HG03097 (cell line): ENCODE results near the gene CEP95.
"Not testable (repeated sequence)": the region's sequence is repeated elsewhere in the genome, so short reads cannot be mapped to it uniquely, and the experiment has no call there.

Experiments used
- ATAC-seq: cut with Tn5 transposase; IDR thresholded peaks from one replicate; pipeline ENCODE4 v1.9.1; 2021; ENCODE audit not compliant: unreplicated experiment, low FRiP score

CEP95 gene

DNA sequence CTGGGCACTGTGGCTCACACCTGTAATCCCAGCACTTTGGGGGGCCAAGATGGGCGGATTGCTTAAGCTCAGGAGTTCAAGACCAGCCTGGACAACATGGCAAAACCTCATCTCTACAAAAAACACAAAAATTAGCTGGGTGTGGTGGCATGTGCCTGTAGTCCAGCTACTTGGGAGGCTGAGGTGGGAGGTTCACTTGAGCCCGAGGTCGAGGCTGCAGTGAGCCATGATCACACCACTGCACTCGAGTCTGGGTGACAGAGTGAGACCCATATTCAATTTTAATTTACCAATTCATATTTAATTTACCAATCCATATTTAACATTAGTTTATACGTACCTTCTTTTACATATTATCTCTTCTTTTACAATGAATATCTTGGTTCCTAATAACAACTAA lies 11.5 kb upstream of the CEP95 start:
- not testable (repeated sequence) for ATAC-seq

- no peak for ATAC-seq
These were observed 10.4 kb upstream of the CEP95 start for GRCh38 chr17:64496348-64496785.

DNA sequence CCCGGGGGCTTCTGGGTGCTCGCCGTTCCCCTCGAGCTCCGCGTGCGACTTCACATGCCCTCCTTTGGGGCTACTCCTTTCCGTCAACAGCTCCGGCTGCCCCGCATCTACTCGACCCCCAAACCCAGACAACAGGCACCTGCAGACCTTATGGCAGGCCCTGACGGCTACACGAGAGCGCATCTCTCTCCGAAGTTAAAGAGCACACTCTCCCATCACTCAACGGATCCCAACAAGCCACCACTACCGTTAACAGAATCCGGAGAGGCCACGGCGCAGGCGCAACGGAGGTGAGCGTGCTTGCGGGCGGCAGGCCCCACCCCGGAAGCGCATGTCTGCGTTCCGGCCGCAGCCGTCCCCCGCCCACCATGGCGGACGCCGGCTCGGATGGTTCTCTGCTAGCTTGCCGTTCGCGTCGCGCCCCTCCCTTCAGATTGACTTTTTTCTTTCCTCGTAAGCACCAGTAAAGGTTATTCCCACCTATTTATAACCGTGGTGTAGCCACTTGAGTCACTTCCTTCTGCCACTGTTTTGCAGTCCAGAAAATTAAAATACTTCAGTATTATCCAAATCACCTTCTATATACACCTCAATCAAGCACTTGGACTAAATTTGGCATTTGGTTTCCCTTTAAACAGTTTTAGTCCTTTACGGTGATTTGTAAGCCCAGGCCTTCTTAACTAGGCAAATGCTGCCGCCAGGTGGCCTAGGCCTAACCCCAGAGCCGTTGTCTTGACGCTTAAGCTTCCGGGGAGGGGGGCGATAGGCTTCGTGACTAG lies 9.8 kb upstream of the CEP95 start, which contains the start of gene POLG2:
Gene POLG2, minus strand, starts transcription at position 269 of the 779 bp plus-strand sequence. Its CDS starts 86 bp downstream, at position 183.
- ATAC-seq = peak; percentile 80

DNA sequence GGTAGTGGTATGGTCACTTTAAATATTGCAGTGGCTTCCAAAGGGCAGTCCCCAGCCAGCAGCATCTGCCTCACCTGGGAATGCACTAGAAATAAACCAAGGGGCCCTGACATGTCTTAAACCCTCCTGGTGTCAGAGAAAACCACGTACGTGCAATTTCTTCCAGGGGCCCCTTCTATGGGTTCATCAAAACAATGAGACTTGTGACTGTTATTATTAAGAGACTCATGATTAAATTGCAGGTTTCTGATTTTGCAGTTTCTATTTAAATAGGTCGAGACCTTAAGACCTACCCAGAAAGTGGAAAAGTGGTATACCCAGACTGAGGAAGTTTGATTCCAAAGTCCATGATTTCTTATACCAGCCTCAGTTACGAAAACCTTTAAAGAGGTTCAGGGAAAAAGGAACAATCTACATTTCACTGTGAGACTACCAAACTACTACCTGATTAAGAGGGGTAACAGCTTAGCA lies 9.2 kb upstream of the CEP95 start:
- no peak for ATAC-seq

DNA sequence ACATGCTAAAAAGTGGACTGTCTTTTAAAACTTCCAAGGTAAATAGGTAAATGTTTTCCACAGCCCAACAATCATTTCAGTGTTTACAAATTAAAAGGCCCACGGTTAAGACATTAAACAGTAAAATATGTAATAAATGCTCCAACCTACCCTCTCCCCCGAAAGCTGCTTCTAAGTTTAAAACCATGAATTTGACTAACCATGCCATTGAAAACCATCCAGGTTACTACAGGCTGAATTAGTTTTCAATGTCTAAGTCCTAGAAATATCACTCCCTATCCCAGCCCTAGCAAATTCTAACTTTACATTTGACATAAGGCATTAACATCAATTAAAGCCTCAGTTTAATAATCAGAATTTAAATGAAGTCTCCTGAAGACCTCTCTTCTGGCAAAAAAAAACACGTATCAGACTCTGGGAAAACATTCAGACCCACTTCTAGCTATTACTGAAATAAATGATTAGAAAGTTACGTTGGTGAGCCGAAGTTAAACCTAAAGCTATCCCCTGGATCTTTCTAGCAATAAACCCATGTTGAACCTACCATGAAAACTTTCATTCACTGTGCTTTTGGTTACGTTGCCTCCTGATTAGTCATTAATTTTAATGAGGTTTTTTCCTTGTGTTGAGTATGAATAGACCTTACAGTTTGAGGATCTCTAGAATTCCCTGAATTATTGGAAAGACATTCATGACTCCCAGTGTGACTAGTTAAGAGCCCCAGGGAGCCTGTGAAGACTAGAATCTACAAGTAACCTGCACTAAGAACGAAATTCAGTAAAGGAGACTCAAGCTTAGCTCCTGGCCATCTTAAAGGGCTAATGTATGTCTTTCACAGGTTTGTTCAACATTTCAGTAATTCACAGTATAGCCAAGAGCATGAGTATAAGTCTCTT lies 8.2 kb upstream of the CEP95 start:
- ATAC-seq = no peak

DNA sequence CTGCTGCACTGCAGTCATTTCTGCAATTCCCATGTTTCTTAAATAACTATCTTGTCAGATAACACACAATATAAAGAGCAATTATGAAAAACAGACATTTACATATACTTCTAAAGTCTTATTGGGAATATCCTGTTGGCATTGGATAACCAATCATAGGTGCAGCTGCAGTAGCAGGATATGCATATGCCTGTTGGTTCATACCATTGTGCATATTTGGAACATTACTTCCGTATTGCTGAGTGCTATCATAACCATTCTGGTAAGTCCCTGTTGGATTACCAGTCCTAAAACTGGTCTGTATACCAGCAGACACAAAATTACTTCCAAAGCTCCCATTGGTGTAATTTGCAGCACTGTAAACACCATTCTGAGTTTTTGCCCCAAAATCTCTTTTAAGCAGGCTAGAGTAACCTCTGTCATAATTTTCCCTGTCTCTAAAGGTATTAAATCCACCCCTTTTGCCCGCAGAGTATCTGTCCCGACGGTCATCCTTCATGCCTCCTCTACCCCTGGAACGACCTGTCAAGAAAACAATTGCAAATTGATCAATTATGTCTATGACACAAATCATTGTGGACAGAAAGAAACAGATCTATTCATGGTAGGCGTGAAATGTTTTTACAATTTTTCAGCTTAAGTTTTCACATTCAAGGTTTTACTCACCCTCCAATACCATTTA lies 6.8 kb upstream of the CEP95 start:
- ATAC-seq = no peak

DNA sequence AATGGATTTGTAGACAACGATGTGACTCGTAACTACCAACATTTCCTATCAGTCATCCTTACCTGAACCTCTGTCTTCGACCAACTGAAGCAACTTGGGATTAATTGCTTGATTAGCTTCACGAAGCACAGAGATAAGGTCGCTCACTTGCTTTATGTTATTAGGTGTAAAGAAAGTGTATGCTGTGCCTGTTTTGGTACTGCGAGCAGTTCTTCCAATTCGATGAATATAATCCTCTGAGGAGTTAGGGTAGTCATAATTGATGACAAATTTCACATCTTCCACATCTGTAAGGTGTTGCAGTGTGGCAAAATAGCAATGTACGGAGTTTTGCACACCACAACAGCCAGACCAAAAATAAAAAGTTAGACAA lies 6.3 kb upstream of the CEP95 start:
- ATAC-seq = no peak

DNA sequence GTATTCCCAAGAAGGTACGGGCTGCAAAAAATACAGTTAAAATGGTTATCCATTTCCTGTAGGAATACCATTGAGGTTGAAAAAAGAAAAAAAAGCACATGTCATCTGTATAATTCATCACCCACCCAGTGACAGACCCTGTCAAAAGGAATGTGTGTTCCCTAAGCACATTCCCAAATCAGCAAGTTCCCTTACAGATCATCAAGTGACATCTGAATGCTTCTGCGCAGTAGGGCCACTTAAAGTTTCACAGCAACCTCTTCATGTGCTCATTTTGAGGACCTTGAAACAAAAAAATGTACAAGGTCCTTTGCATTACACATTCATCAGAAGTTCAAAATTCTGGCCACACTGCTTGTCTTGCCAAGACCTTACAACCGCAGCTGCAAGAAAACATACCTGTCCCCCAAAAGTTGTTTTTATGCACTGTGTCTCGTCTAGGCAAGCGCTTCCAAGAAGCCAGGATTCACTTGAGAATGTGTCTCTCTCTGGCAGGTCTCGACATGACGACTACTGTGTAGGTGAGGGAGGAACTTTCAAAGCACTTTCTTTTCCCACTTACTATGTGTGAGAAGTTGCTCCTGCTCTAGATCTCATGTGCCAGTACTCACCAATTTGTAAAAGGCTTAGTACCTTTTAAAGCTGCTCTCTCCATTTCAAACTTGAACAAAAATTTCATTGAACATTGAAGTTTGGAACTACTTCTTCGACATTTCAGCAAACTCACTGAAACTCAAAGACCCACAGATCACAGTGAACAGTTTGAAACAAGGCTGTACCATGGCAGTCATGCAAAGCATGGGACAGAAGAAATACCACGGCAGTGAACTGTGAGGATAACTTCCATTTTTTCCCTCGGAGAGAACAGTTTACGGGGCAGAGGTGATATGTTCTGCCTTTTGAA lies 5.7 kb upstream of the CEP95 start:
- no peak for ATAC-seq

GRCh38 chr17:64502021-64502420 lies 4.8 kb upstream of the CEP95 start:
- no peak for ATAC-seq

- no peak for ATAC-seq
These were observed 4.0 kb upstream of the CEP95 start for GRCh38 chr17:64502809-64503208.

DNA sequence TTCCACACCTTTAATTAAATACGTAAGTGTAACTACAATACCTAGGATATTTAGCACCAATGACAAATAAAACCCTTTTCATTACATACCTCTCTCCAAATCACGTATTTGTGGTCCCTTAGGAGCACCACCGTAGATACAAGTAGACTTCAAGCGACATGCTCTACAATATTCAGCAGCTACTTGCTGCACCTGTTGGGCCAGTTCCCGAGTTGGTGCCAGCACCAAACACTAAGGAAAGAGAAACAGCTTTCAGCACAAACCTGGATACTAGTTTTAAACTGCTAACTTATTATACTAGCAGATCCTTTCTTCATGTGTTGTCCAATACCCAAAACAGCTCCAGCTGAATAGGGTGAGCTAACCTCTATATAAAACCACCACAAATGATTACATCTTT lies 3.4 kb upstream of the CEP95 start:
- no peak for ATAC-seq

- ATAC-seq = no peak
These were observed 2.7 kb upstream of the CEP95 start for GRCh38 chr17:64503821-64504768.

DNA sequence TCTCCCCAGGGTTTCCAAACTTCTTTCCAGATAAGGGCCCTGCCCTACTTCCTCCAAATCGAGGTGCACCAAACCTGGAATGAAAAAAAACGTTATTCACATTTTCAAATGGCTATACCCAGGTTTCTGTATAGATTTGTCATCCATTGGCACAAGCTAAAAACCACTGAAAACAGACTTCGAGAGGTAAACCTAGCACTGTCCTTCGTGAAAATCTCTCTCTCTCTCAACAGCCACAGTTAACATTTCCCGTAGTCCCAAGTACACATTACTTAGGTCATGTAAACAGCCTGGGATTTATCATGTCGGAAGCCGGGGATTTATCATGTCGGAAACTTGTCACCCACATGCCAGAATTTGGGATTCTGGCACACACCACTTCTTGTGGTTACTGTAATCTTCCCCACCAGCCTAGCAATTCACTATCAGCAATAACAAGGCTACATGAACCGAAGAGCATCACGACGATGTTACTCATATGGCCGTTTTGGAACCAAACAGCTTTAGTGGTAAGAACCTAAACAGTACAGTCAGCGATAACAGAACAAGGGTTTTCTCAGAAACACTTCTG lies 1.9 kb upstream of the CEP95 start:
- no peak for ATAC-seq

DNA sequence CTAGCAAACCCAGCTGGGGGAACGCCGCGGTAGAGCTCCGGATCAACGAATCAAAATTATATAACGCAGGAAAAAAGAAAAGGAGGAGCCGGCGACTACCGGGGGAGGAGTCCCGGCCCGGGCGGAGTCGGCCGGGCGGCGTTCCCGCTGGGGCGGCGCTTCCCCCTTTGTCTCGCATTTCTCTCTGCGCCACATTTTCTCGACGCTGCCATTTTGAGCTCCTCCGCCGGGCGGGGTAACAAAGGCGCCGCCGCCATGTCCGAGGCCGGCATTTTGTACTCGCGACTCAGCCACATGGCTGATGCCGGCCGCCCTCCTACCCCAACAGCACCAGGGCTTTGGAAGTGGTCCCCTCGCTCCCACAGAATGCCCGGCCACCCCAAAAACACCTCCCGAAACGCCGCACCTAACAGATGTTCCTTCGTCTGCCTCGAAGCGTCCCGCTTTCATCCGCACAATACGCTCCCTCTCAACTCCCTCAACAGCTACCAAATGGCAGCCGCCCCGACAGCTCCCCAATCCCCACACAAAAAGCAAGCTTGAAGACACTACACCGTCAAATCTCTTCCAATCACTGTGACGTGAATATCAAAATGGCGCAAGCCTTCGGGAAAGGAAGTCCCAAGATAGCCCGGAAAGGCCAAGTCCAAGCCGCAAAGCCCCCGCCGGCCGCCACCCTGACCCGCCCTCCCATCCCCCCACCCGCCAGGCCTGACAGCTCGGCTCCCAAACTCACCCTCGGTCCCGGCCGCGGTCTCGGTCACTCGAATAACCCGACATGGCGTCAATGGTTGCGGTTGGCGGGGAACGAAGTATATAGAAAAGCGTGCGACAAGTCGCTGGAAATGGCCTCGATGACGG lies 1.2 kb upstream of the CEP95 start:
- peak; percentile 0 for ATAC-seq

DNA sequence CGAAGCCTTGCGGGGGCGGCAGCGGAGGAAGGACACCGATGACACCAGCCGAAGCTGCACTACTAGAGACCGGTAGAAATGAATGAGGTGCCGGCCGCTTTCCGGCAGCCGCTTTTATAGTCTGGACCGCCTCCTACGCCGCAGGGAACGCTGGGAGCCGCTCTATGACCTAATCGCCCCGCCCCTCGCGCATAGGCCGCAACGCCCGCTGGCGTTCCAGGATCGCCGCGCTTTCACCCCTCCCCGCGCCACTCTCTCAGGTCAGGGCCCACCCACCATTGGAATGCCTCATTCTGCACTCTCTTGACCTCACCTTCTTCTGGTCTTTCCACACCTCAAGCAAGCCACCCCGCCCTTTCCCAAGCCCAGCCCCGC lies 589 bp upstream of the CEP95 start, which contains the start of gene DDX5:
Gene DDX5, minus strand, starts transcription at position 89 of the 375 bp plus-strand sequence. CDS start 170 bp downstream, outside the sequence.
- peak; percentile 68 for ATAC-seq

GRCh38 chr17:64507413-64507782 lies 621 bp downstream of the CEP95 start:
- ATAC-seq = peak; percentile 6

DNA sequence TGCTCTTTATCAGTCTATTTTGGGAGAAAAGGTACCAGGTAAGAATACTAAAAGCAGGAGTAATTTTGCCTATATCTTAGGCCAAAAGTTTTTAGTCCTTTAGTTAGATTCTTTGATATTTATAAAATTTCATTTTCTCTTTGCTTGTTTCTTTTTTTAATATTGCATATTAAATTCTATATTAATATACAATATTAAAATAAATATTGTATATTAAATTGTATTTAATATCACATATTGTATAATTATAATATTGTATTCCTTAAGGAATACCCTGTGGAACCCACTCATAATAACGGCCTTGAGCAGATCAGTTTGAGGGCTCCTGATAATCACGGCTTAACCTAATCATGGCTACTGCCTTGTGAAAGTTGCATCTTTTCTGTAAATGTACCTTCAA lies 1.9 kb downstream of the CEP95 start:
- ATAC-seq = no peak

DNA sequence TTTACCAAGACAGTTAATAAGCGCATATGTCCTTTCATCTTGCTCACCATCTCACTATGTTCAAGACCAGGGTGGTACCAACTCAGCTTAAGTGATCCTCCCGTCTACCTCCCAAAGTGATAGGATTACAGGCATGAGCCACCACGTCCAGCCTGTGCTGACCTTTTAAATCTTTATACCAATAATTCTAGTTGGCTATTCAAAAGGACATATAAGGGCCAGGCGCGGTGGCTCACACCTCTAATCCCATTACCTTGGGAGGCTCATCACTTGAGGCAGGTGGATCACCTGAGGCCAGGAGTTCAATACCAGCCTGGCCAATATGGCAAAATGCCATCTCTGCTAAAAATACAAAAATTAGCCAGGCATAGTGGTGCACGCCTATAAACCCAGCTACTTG lies 2.4 kb downstream of the CEP95 start:
- ATAC-seq = no peak
